GM21723 (cell line): ENCODE measurements around the gene PPP2R5C.
"Not testable (repeated sequence)": the region's sequence is repeated elsewhere in the genome, so short reads cannot be mapped to it uniquely, and the experiment has no call there.

Experiments used
- ATAC-seq: cut with Tn5 transposase; IDR thresholded peaks from one replicate; pipeline ENCODE4 v1.9.1; 2021; ENCODE audit warnings: mild to moderate bottlenecking, moderate library complexity; ENCODE audit not compliant: unreplicated experiment

The PPP2R5C gene

GRCh38 chr14:101780390-101780789 lies 18.9 kb downstream of the PPP2R5C start:
- ATAC-seq, result no peak

- ATAC-seq, result no peak
Observed at GRCh38 chr14:101780887-101781239, 19.4 kb downstream of the PPP2R5C start.

- no peak for ATAC-seq
Observed at GRCh38 chr14:101781240-101782061, 19.9 kb downstream of the PPP2R5C start.

- ATAC-seq, result no peak
Observed at GRCh38 chr14:101783260-101784016, 21.9 kb downstream of the PPP2R5C start.

- no peak for ATAC-seq
Observed at GRCh38 chr14:101784631-101785030, 23.1 kb downstream of the PPP2R5C start.

GRCh38 chr14:101788016-101788635 lies 26.6 kb downstream of the PPP2R5C start:
- no peak for ATAC-seq

- no peak for ATAC-seq
Observed at GRCh38 chr14:101789222-101789621, 27.7 kb downstream of the PPP2R5C start.

- ATAC-seq, result no peak
Observed at GRCh38 chr14:101790232-101790631, 28.7 kb downstream of the PPP2R5C start.

- ATAC-seq, result no peak
Observed at GRCh38 chr14:101791919-101792572, 30.5 kb downstream of the PPP2R5C start.

- ATAC-seq, result no peak
Observed at GRCh38 chr14:101796016-101796415, 34.5 kb downstream of the PPP2R5C start.

- no peak for ATAC-seq
Observed at GRCh38 chr14:101796479-101796878, 35.0 kb downstream of the PPP2R5C start.

GRCh38 chr14:101797856-101798255 lies 36.3 kb downstream of the PPP2R5C start:
- ATAC-seq, result no peak

- ATAC-seq, result not testable (repeated sequence)
Observed at GRCh38 chr14:101804373-101804772, 42.9 kb downstream of the PPP2R5C start.

GRCh38 chr14:101806252-101806651 lies 44.7 kb downstream of the PPP2R5C start:
- ATAC-seq, result not testable (repeated sequence)

- ATAC-seq, result no peak
Observed at GRCh38 chr14:101808020-101808641, 46.6 kb downstream of the PPP2R5C start.

- no peak for ATAC-seq
Observed at GRCh38 chr14:101808894-101809670, 47.6 kb downstream of the PPP2R5C start.

GRCh38 chr14:101809671-101810514 lies 48.4 kb downstream of the PPP2R5C start:
- ATAC-seq, result peak; percentile 85

- no peak for ATAC-seq
Observed at GRCh38 chr14:101810897-101811621, 49.5 kb downstream of the PPP2R5C start.
